Common myeloid progenitor, CD34-positive (primary cell): ENCODE data around the gene CLIC2.
"Not testable (repeated sequence)": the region's sequence is repeated elsewhere in the genome, so short reads cannot be mapped to it uniquely, and the experiment has no call there.

Experiments
- CTCF ChIA-PET: fragments of 350-600 bp; sonication (Branson Sonifier 250); formaldehyde crosslinking; loops from one replicate; lab custom pipeline; 2021; ENCODE audit warnings: antibody characterized with exemption; lab: Charles Lee
- POLR2A ChIA-PET: fragments of 350-600 bp; sonication (Branson Sonifier 250); formaldehyde crosslinking; loops from one replicate; lab custom pipeline; 2021; ENCODE audit warnings: antibody characterized with exemption; lab: Charles Lee
- DNase-seq, 3 donors: peaks; one replicate each; pipeline versions ENCODE4 v3.0.0 to v3.0.0-alpha.2; 2013
- H3K27ac ChIP-seq, 2 experiments: 1 replicate in 1 of 2; 2 replicates in 1 of 2; pipeline ENCODE4 v1.7.0; 2013; ENCODE audit warnings: inconsistent platforms in 2 of 2, low read length in 2 of 2, mild to moderate bottlenecking in 2 of 2, low read depth in 1 of 2, moderate library complexity in 1 of 2; ENCODE audit not compliant: severe bottlenecking in 2 of 2, insufficient read depth in 1 of 2, poor library complexity in 1 of 2
- H3K27me3 ChIP-seq, 5 experiments: replicated peaks in 2 of 5; 1 replicate in 3 of 5; 2 replicates in 2 of 5; pipeline versions ENCODE4 v1.6.1 to v1.7.0; 2013; ENCODE audit warnings: low read length in 4 of 5, mild to moderate bottlenecking in 2 of 5, moderate library complexity in 2 of 5, inconsistent platforms in 1 of 5; ENCODE audit not compliant: insufficient read depth in 5 of 5, control insufficient read depth in 4 of 5
- H3K36me3 ChIP-seq, 4 experiments: 1 replicate in 2 of 4; 2 replicates in 2 of 4; pipeline versions ENCODE4 v1.6.1 to v1.7.0; 2013; ENCODE audit warnings: low read length in 3 of 4, control low read depth in 1 of 4, mild to moderate bottlenecking in 1 of 4; ENCODE audit not compliant: control insufficient read depth in 4 of 4, insufficient read depth in 4 of 4
- H3K4me1 ChIP-seq, 4 experiments: 1 replicate in 3 of 4; 2 replicates in 1 of 4; pipeline versions ENCODE4 v1.6.1 to v1.7.1; 2013; ENCODE audit warnings: low read length in 3 of 4, mild to moderate bottlenecking in 3 of 4, control low read depth in 1 of 4, inconsistent platforms in 1 of 4, moderate library complexity in 1 of 4; ENCODE audit not compliant: control insufficient read depth in 4 of 4, insufficient read depth in 4 of 4; ENCODE audit errors: control extremely low read depth in 1 of 4
- H3K4me3 ChIP-seq, 7 experiments: 1 replicate in 4 of 7; 2 replicates in 3 of 7; pipeline versions ENCODE4 v1.5.1 to v1.7.0; 2013; ENCODE audit warnings: mild to moderate bottlenecking in 7 of 7, low read length in 6 of 7, moderate library complexity in 6 of 7, inconsistent platforms in 2 of 7, low read depth in 2 of 7, control low read depth in 1 of 7; ENCODE audit not compliant: insufficient read depth in 4 of 7, control insufficient read depth in 1 of 7; ENCODE audit errors: extremely low read depth in 1 of 7
- H3K9me3 ChIP-seq, 5 experiments: 1 replicate in 4 of 5; 2 replicates in 1 of 5; pipeline versions ENCODE4 v1.6.1 to v1.7.1; 2013; ENCODE audit warnings: low read length in 4 of 5, mild to moderate bottlenecking in 2 of 5, inconsistent platforms in 1 of 5, low read depth in 1 of 5, moderate library complexity in 1 of 5; ENCODE audit not compliant: control insufficient read depth in 4 of 5, insufficient read depth in 2 of 5; ENCODE audit errors: control extremely low read depth in 1 of 5
- WGBS: methylation state at CpG from one replicate; pipeline ENCODE4 v1.1.5; 2013; ENCODE audit not compliant: insufficient coverage; 5-methylcytosine and 5-hydroxymethylcytosine counted together

Gene CLIC2

DNA sequence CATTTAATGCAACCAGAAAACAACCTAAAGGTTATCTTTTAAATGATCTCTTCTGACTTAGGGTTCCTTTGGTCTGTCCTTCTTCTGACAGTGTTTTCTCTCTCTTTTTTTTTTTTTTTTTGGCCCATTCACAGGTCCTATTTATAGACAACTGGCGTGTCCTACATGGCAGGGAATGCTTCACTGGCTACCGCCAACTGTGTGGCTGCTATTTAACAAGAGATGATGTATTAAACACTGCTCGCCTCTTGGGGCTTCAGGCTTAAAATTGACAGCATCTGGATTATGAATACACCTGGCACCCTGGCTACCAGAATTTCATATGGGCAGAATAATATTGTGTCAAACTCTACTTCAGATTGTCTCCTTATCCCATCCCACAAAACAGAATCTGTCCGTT, 15.0 kb upstream of the CLIC2 start:
- POLR2A ChIA-PET, result not testable (repeated sequence)
- no CpG with 5 or more reads among the region's 4 CpGs for WGBS

DNA sequence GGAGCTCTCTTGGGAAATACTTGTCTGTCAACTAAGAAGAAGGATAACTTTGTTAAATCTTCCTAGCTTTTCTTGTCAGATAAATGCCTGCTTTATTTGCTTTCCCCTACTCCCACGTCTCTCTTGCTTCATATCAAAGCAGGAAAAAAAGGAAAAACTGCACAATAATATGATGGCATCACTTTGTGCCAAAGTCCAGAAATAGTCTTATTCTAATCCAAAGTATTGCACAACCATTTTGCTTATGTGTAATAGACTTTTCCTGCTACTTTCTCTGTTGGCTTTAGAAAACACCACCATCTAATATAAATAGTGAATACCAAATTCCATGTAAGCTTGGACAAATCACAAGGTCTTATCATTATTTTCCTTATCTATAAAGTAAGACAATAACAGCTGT, 11.3 kb upstream of the CLIC2 start:
- CTCF ChIA-PET, DNase-seq, H3K4me3 ChIP-seq, H3K36me3 ChIP-seq, H3K9me3 ChIP-seq, H3K4me1 ChIP-seq, H3K27ac ChIP-seq, H3K27me3 ChIP-seq, POLR2A ChIA-PET: not testable (repeated sequence)
- no CpG with 5 or more reads among the region's 1 CpG for WGBS

More for the DNA sequence above, 15.0 kb upstream of the CLIC2 start:
- H3K27ac ChIP-seq, CTCF ChIA-PET, H3K9me3 ChIP-seq, H3K27me3 ChIP-seq, H3K4me3 ChIP-seq, H3K4me1 ChIP-seq, DNase-seq, H3K36me3 ChIP-seq: not testable (repeated sequence)

DNA sequence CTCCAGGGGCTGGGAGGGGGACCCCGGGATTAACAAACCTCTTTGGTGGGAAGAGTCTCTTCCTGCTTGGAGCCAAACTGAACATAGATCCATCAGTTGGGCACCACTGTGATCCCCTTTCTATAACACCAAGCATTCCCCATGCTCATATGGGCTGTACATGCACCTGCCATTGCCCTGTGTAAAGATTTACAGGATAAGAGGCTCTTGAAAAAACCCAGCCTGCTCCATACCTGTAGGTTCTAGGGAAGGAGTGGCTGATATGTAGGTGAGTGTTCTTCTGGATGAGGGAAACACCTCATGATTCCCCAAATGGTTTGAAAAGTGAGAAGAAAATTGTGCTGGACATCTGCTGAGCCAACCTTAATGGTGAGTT, 911 bp upstream of the CLIC2 start:
- H3K4me1 ChIP-seq, result peaks cover 0 to 19% (median 1%) of the 10 kb centered on the region in 4 experiments
- H3K27ac ChIP-seq, DNase-seq, POLR2A ChIA-PET, H3K9me3 ChIP-seq, H3K4me3 ChIP-seq, H3K36me3 ChIP-seq, H3K27me3 ChIP-seq, CTCF ChIA-PET: not testable (repeated sequence)
- WGBS, result no CpG with 5 or more reads among the region's 1 CpG

DNA sequence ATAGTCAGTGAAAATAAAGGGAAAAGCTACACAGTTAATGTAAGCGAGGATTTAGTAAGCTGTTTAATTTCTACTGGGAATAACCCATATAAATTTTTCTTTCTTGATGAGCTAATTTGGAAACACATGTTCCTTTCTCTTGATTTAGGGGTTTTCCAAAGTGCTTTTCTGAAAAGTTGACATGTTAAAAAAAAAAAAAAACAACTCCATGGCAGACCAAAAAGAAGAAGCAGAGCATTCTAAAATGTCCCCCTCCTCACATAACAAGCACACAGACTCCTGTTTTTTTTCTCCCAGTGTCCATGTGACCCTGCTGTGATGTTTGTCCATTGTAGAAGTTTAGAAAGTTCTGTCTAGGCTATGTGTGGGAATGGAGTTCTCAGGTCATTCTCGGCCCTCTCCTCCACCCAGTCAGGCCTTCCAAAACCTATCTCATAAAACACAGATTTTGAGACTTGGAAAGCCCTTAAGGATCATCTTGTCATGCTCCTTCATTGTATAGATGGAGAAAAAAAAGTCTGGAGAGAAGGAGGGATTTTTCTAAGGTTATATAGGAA, 792 bp downstream of the CLIC2 start:
- no peaks in the 10 kb centered on the region for H3K9me3 ChIP-seq
- H3K4me3 ChIP-seq, result peak overlapping the region in 4 of 7 experiments; percentile 60 to 78 (median 70)
- CTCF ChIA-PET, result no interaction called here
- H3K27ac ChIP-seq, result peak overlapping the region; percentile 69 to 90
- peaks cover 0 to 19% (median 1%) of the 10 kb centered on the region in 4 experiments for H3K4me1 ChIP-seq
- no CpG with 5 or more reads among the region's 2 CpGs for WGBS
- H3K27me3 ChIP-seq, result no peaks in the 10 kb centered on the region
- peak in 2 of 3 donors; percentile 65 to 72 for DNase-seq
- H3K36me3 ChIP-seq, result no peaks in the 10 kb centered on the region
- POLR2A ChIA-PET, result interaction anchor here (0.7 kb wide), 1 partner anchor 17 kb away, joined by 4 read pairs; no protein-coding TSS in a partner anchor

GRCh38 chrX:155330992-155331391, 3.4 kb downstream of the CLIC2 start:
- 40% methylated on average over 1 of the region's 2 CpGs for WGBS
- POLR2A ChIA-PET, result no interaction called here

DNA sequence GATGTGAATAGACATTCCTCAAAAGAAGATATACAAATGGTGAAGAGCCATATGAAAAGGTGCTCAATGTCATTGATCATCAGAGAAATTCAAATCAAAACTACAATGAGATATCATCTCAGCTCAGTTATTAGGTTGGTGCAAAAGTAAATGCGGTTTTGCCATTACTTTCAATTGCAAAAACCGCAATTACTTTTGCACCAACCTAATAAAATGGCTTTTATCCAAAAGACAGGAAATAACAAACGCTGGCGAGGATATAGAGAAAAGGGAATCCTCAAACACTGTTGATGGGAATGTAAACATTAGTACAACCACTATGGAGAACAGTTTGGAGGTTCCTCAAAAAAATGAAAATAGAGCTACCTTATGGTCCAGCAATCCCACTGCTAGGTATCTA, 5.1 kb downstream of the CLIC2 start:
- Histone ChIP-seq H3K9me3 (no peaks in the 10 kb centered on the region), H3K36me3 (peaks cover 0 to 2% (median 0%) of the 10 kb centered on the region in 4 experiments), H3K27ac (no peak overlapping the region), H3K27me3 (no peaks in the 10 kb centered on the region), H3K4me3 (no peak overlapping the region), H3K4me1 (peaks cover 0 to 13% (median 0%) of the 10 kb centered on the region in 4 experiments)
- DNase-seq, result no peak
- CTCF ChIA-PET, result no interaction called here
- POLR2A ChIA-PET, result no interaction called here
- WGBS, result no CpG with 5 or more reads among the region's 4 CpGs

More at GRCh38 chrX:155330992-155331391, 3.4 kb downstream of the CLIC2 start:
- no peak for DNase-seq
- no peaks in the 10 kb centered on the region for H3K27me3 ChIP-seq
- no peaks in the 10 kb centered on the region for H3K9me3 ChIP-seq
- peak overlapping the region in 3 of 7 experiments; percentile 5 to 78 (median 36) for H3K4me3 ChIP-seq
- H3K27ac ChIP-seq, result no peak overlapping the region
- peaks cover 0 to 19% (median 1%) of the 10 kb centered on the region in 4 experiments for H3K4me1 ChIP-seq
- CTCF ChIA-PET, result no interaction called here
- H3K36me3 ChIP-seq, result no peaks in the 10 kb centered on the region

- POLR2A ChIA-PET, result no interaction called here
- Histone ChIP-seq H3K4me3 (no peak overlapping the region), H3K27ac (no peak overlapping the region), H3K9me3 (no peaks in the 10 kb centered on the region), H3K4me1 (peaks cover 0 to 9% (median 0%) of the 10 kb centered on the region in 4 experiments), H3K27me3 (no peaks in the 10 kb centered on the region), H3K36me3 (peaks cover 0 to 2% (median 0%) of the 10 kb centered on the region in 4 experiments)
- DNase-seq, result no peak
- no CpG with 5 or more reads among the region's 2 CpGs for WGBS
- CTCF ChIA-PET, result no interaction called here
Observed at GRCh38 chrX:155326610-155327009, 7.8 kb downstream of the CLIC2 start.
